Hepatocyte (in vitro differentiated cells): Measurements from ENCODE around the gene ZIM2.

Experiments used
- EZH2 ChIP-seq: fragments of 200-600 bp; sonication (generic); IDR thresholded peaks from 2 replicates; pipeline ENCODE4 v1.6.1; 2016; ENCODE audit warnings: antibody characterized with exemption, mild to moderate bottlenecking, borderline replicate concordance
- TF ChIP-seq, protein P1 (sequence below): fragments of 200-600 bp; sonication (generic); IDR thresholded peaks from 2 replicates; pipeline ENCODE4 v1.5.1; 2016; ENCODE audit warnings: antibody characterized with exemption, mild to moderate bottlenecking; ENCODE audit not compliant: poor library complexity

DNA sequence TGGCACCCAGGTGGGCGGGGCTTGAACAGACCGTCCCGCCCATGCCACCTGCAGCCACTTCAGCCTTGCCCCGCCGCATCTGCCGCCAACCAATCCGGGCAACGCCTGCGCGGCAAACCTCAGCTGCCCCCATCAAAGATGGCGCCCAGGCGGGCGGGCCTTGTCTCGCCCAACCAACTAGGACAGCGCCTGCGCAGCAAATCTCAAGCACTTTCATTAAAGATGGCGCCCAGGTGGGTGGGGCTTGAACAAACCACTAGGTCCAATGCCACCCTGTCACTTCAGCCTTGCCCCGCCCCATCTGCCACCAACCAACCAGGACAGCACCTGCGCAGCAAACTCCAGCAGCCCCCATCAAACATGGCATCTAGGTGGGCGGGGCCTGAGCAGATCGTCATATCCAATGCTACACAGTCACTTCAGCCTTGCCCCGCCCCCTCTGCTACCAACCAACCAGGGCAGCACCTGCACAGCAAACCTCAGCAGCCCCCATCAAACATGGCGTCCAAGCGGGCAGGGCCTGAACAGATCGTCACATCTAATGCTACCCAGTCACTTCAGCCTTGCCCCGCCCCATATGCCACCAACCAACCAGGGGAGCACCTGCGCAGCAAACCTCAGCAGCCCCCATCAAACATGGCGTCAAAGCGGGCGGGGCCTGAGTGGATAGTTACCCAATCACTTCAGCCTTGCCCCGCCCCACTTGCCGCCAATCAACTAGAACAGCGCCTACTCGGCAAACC lies 1.4 kb downstream of the ZIM2 start:
- TF ChIP-seq, protein P1, sequence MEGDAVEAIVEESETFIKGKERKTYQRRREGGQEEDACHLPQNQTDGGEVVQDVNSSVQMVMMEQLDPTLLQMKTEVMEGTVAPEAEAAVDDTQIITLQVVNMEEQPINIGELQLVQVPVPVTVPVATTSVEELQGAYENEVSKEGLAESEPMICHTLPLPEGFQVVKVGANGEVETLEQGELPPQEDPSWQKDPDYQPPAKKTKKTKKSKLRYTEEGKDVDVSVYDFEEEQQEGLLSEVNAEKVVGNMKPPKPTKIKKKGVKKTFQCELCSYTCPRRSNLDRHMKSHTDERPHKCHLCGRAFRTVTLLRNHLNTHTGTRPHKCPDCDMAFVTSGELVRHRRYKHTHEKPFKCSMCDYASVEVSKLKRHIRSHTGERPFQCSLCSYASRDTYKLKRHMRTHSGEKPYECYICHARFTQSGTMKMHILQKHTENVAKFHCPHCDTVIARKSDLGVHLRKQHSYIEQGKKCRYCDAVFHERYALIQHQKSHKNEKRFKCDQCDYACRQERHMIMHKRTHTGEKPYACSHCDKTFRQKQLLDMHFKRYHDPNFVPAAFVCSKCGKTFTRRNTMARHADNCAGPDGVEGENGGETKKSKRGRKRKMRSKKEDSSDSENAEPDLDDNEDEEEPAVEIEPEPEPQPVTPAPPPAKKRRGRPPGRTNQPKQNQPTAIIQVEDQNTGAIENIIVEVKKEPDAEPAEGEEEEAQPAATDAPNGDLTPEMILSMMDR = no peak
- TF ChIP-seq EZH2 = no peak
